Coronary artery (tissue), 2 donors: Measurements from ENCODE around the gene TAOK1.

Source experiments
- DNase-seq: peaks from one replicate; pipeline ENCODE4 v3.0.0-alpha.2; 2017; ENCODE audit warnings: low spot score
- H3K27ac ChIP-seq, 2 donors: fragments of 200-600 bp; sonication (generic); one replicate each; pipeline ENCODE4 v1.5.1; 2016 to 2019
- H3K4me3 ChIP-seq: fragments of 200-600 bp; sonication (generic); 2 replicates; pipeline ENCODE4 v1.5.1; 2016; ENCODE audit warnings: mild to moderate bottlenecking, moderate library complexity
- TF ChIP-seq, protein P1 (sequence below): fragments of 200-600 bp; sonication (generic); IDR thresholded peaks from one replicate; pipeline ENCODE4 v1.5.1; 2019; ENCODE audit warnings: antibody characterized with exemption

The TAOK1 gene

DNA sequence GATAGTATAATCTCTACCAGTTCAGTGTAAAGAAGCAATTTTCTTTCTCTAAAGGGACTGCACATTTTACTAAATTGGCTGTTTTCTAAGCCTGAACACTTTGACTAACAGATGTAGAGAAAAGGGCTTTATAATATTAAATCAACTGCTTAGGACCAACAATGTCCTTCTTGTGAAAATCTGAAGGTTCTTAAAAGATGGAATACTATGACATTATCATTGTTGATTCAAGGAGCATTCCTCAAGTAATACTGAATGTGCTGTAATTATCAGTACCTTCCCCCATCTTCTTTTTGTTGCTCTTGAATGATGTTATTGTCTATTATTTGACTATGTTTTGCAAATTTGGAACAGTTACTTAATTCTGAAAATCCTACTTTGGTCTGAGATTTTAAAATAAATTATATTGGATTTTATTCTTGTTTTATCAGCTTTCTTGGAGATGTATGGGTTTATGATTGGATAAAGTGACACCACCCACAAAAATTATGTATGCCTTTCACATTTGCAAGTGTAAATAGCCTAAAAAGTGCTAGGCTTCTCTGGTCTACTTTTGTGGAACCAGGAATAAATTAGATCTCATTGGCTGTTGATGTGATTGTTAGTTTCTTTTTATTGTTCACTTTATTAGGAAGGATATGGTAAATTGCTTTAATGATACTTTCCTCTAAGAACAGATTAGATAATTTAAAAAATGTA, 53.0 kb downstream of the TAOK1 start:
- TF ChIP-seq, protein P1, sequence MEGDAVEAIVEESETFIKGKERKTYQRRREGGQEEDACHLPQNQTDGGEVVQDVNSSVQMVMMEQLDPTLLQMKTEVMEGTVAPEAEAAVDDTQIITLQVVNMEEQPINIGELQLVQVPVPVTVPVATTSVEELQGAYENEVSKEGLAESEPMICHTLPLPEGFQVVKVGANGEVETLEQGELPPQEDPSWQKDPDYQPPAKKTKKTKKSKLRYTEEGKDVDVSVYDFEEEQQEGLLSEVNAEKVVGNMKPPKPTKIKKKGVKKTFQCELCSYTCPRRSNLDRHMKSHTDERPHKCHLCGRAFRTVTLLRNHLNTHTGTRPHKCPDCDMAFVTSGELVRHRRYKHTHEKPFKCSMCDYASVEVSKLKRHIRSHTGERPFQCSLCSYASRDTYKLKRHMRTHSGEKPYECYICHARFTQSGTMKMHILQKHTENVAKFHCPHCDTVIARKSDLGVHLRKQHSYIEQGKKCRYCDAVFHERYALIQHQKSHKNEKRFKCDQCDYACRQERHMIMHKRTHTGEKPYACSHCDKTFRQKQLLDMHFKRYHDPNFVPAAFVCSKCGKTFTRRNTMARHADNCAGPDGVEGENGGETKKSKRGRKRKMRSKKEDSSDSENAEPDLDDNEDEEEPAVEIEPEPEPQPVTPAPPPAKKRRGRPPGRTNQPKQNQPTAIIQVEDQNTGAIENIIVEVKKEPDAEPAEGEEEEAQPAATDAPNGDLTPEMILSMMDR = no peak
- no peak overlapping the region for H3K27ac ChIP-seq
- H3K4me3 ChIP-seq = no peak overlapping the region
- DNase-seq = no peak

DNA sequence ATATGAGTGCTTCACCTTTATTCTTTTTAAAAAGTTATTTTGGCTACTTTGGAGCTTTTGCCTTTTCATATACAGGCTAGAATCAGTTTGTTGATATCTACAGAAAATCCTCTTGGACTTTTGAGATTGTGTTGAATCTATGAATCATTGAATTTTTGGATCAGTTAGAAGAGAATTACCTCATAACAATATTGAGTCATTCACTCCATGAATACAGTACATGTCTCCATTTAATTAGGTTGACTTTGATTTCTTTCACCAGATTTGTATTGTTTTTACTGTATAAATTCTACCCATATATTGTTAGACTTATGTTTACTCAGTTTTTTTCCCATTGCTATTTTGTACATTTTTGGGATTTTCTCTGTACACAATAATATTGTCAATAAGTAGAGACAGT, 54.4 kb downstream of the TAOK1 start:
- no peak for DNase-seq
- Histone ChIP-seq H3K4me3 (no peak overlapping the region), H3K27ac (no peak overlapping the region)
- TF ChIP-seq, protein P1 = no peak

DNA sequence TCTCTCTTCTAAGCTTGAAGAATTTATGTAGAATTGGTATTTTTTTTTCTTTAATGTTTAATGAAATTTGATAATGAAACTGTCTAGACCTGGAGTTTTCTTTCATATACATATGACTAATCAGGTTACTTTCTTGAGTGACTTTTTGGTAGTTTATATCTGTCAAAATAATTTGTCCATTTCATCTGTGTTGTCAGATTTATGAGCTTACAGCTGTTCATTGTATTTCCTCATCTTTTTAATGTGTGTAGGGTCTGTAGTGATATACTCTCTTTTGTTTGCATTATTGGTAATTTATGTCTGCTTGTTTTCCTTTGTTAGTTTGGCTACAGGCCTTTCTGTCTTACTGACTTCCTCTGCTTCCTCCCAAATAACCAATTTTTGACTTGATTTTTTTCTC, 55.7 kb downstream of the TAOK1 start:
- TF ChIP-seq, protein P1 = no peak
- Histone ChIP-seq H3K27ac (no peak overlapping the region), H3K4me3 (no peak overlapping the region)

DNA sequence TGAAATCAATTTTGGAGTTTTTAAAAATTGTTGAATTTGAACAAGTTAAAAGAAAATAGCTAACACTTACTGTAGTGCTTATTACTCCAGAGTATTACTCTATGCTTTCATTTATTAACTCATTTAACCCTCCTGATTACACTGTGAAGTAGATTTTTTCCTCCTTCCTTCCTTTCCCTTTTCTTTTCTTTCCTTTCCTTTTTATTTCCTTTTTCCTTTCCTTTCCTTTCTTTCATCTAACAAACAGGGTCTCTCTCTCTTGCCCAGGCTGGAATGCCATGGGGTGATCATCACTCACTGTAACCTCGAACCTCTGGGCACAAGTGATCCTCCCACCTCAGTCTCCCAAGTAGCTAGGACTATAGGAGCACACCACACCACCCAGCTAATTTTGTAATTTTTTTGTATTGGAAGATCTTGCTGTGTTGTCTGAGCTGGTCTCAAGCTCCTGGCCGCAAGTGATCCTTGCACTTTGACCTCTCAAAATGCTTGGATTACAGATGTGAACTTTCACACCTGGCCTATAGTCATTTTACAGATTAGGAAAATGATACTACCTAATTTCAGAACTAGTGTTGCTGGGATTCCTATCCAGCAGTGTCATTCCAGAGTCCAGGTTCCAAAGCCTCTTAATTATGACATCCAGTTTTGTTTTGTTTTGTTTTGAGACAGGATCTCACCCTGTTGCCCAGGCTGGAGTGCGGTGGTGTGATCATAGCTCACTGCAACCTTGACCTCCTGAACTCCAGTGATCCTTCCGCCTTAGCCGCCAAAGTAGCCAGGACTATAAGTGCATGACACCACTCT, 59.9 kb downstream of the TAOK1 start:
- TF ChIP-seq, protein P1 = no peak
- DNase-seq = no peak
- H3K27ac ChIP-seq = no peak overlapping the region
- no peak overlapping the region for H3K4me3 ChIP-seq

More for the DNA sequence above, 55.7 kb downstream of the TAOK1 start:
- no peak for DNase-seq

DNA sequence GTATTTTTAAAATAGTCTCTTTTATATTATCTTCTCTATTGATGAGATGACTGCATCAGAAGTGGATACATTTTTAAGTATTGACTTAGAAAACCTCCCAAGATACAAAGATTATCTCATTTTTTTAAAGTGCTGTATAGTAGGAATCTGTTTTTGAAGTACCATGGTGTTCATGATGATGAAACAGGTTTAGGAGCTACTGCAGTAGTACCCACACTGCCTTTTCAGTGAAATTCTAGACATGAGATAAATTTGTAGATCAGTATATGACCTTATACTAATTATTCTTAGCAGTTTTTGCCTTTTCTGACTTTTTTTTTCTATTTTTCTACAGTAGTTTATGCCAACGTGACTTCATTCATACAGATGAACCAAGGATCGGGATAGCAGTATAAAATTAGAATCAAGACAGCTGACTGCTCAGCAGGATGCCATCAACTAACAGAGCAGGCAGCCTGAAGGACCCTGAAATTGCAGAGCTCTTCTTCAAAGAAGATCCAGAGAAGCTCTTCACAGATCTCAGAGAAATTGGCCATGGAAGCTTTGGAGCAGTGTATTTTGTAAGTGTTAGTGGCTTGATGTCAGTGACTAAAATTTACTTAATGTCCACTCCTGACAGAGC, 61.1 kb downstream of the TAOK1 start:
- Histone ChIP-seq H3K4me3 (no peak overlapping the region), H3K27ac (no peak overlapping the region)
- TF ChIP-seq, protein P1 = no peak
- no peak for DNase-seq

DNA sequence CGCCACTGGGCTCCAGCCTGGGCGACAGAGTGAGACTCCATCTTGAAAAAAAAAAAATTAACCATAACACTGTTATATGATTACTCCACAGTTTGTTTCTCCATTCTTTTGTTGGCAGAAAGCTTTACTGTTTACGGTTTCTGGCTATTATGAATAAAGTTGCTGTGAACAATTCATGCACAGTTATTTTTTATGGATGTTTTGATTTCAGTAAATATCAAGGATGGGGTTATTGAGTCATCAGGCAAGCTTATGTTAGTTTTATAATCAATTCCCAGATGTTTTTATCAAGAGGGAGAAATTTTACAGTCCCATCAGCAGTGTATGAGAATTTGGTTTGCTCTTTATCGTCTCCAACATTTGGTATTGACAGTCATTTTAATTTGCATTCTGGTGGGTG, 67.9 kb downstream of the TAOK1 start:
- no peak for DNase-seq
- TF ChIP-seq, protein P1 = no peak
- Histone ChIP-seq H3K27ac (no peak overlapping the region), H3K4me3 (no peak overlapping the region)
